Right ventricle myocardium superior (tissue), 1 donor: ENCODE data around the gene SLC24A3. TPM values are rescaled to one million over a fixed set of nuclear protein-coding genes. Genes with fewer than 3 reads are reported as not detected.

Experiments used
- ATAC-seq: fragments of 200-7000 bp; cut with Tn5 transposase; one replicate; pipeline ENCODE4 v1.9.1; 2020; ENCODE audit warnings: mild to moderate bottlenecking; ENCODE audit not compliant: poor library complexity
- DNase-seq: peaks from one replicate; pipeline ENCODE4 v3.0.0-alpha.2; 2020
- intact Hi-C: fragments of 100-400 bp; cut with DNase I; formaldehyde crosslinking; loops from one replicate; pipeline ENCODE4 v1.11.2; 2022
- long read RNA-seq: library from polyadenylated mRNA; unstranded; transcript quantifications from one replicate; pipeline ENCODE4 v2.0.0, GENCODE V29; 2021
- total RNA-seq: library from RNA; stranded (reverse); fragmentation: NEBNext Ultra II Directional; extraction: Animal tissue kit (Norgen Biotek cat#: 25700); gene quantifications from one replicate; pipeline ENCODE4 v1.2.1, GENCODE V29; 2021
- donor health status: DM: no; HTN: yes; CAD: no; lungs with severe emphysema.

Gene SLC24A3
- 0.62 TPM for total RNA-seq
- long read RNA-seq, partial matches to known transcripts: 0 of 1 reads
- long read RNA-seq, other reads (novel, unspliced or antisense): 1 of 1 reads

- intact Hi-C loops: no loop called here
- DNase-seq: peak; percentile 49
- ATAC-seq: no peak
Measured at GRCh38 chr20:19212469-19212815, at the start of gene SLC24A3. Gene SLC24A3 (plus strand): TSS chr20:19212642.

GRCh38 chr20:19170148-19170547 is 42.3 kb upstream of the SLC24A3 start:
- intact Hi-C loops: no loop called here
- no peak for DNase-seq
- ATAC-seq: no peak

- intact Hi-C loops: no loop called here
- no peak for DNase-seq
- no peak for ATAC-seq
Measured at GRCh38 chr20:19172637-19173036, 39.8 kb upstream of the SLC24A3 start.

GRCh38 chr20:19176470-19177052 is 35.9 kb upstream of the SLC24A3 start:
- no peak for ATAC-seq
- intact Hi-C loops: no loop called here
- no peak for DNase-seq

- intact Hi-C loops: no loop called here
- DNase-seq (no peak), ATAC-seq (no peak)
Measured at GRCh38 chr20:19181552-19181951, 30.9 kb upstream of the SLC24A3 start.

GRCh38 chr20:19185083-19185482 is 27.4 kb upstream of the SLC24A3 start:
- intact Hi-C loops: no loop called here
- ATAC-seq: no peak
- no peak for DNase-seq

GRCh38 chr20:19193349-19193748 is 19.1 kb upstream of the SLC24A3 start:
- DNase-seq: no peak
- ATAC-seq: no peak
- intact Hi-C loops: no loop called here

- intact Hi-C loops: loop anchor here (5.0 kb wide), 2 partner anchors 376 to 456 kb away; no protein-coding TSS in a partner anchor
- peak; percentile 83 for ATAC-seq
- peak; percentile 85 for DNase-seq
Measured at GRCh38 chr20:19205981-19206396, 6.5 kb upstream of the SLC24A3 start.

GRCh38 chr20:19207541-19207940 is 4.9 kb upstream of the SLC24A3 start:
- ATAC-seq: no peak
- intact Hi-C loops: loop anchor here (5.0 kb wide), 2 partner anchors 375 to 455 kb away; no protein-coding TSS in a partner anchor
- DNase-seq: no peak

- peak; percentile 34 for ATAC-seq
- intact Hi-C loops: no loop called here
- DNase-seq: no peak
Measured at GRCh38 chr20:19210391-19211155, 1.9 kb upstream of the SLC24A3 start.

- DNase-seq (no peak), ATAC-seq (no peak)
- intact Hi-C loops: no loop called here
Measured at GRCh38 chr20:19211252-19211651, 1.2 kb upstream of the SLC24A3 start.

GRCh38 chr20:19211661-19212468 is 577 bp upstream of the SLC24A3 start:
- ATAC-seq (peak; percentile 52), DNase-seq (peak; percentile 46)
- intact Hi-C loops: no loop called here

- intact Hi-C loops: no loop called here
- ATAC-seq (peak; percentile 83), DNase-seq (peak; percentile 85)
Measured at GRCh38 chr20:19212821-19213502, 520 bp downstream of the SLC24A3 start.

- ATAC-seq (no peak), DNase-seq (no peak)
- intact Hi-C loops: no loop called here
Measured at GRCh38 chr20:19213946-19214490, 1.6 kb downstream of the SLC24A3 start.

- DNase-seq: no peak
- intact Hi-C loops: no loop called here
- ATAC-seq: no peak
Measured at GRCh38 chr20:19218411-19218810, 6.0 kb downstream of the SLC24A3 start.

- intact Hi-C loops: no loop called here
- no peak for DNase-seq
- ATAC-seq: no peak
Measured at GRCh38 chr20:19222520-19223040, 10.1 kb downstream of the SLC24A3 start.

- intact Hi-C loops: no loop called here
- ATAC-seq: no peak
- no peak for DNase-seq
Measured at GRCh38 chr20:19223640-19224039, 11.2 kb downstream of the SLC24A3 start.

GRCh38 chr20:19231359-19232035 is 19.1 kb downstream of the SLC24A3 start:
- intact Hi-C loops: no loop called here
- ATAC-seq (no peak), DNase-seq (no peak)
